GM10266 (cell line): ENCODE results near the gene ZNRF1.

Experiments
- DNase-seq: peaks from one replicate; pipeline ENCODE4 v3.0.0; 2012; ENCODE audit errors: extremely low spot score
- CTCF ChIP-seq: IDR thresholded peaks from 2 replicates; pipeline ENCODE4 v1.5.1; 2012; ENCODE audit warnings: mild to moderate bottlenecking, low read depth; ENCODE audit not compliant: control insufficient read depth, insufficient read depth; ENCODE audit errors: missing control alignments

The ZNRF1 gene

GRCh38 chr16:75061669-75062068 lies 62.8 kb downstream of the ZNRF1 start:
- TF ChIP-seq CTCF, result no peak
- no peak for DNase-seq

- TF ChIP-seq CTCF, result no peak
- DNase-seq, result no peak
These were observed 63.5 kb downstream of the ZNRF1 start for GRCh38 chr16:75062135-75062975.

- no peak for TF ChIP-seq CTCF
- no peak for DNase-seq
These were observed 64.1 kb downstream of the ZNRF1 start for GRCh38 chr16:75062976-75063346.

GRCh38 chr16:75063549-75064088 lies 64.8 kb downstream of the ZNRF1 start:
- DNase-seq, result no peak
- no peak for TF ChIP-seq CTCF

- no peak for TF ChIP-seq CTCF
- DNase-seq, result no peak
These were observed 65.8 kb downstream of the ZNRF1 start for GRCh38 chr16:75064403-75065148.

- DNase-seq, result no peak
- TF ChIP-seq CTCF, result no peak
These were observed 66.3 kb downstream of the ZNRF1 start for GRCh38 chr16:75065149-75065505.
